Vagina (tissue), 2 donors: ENCODE results near the gene RASSF1. TPM values are rescaled to one million over a fixed set of nuclear protein-coding genes. Genes with fewer than 3 reads are reported as not detected.
"Not testable (repeated sequence)": the region's sequence is repeated elsewhere in the genome, so short reads cannot be mapped to it uniquely, and the experiment has no call there.

Source experiments
- DNase-seq, 2 donors: peaks; one replicate each; pipeline ENCODE4 v3.0.0-alpha.2; 2017; ENCODE audit errors: extremely low spot score in 2 of 2
- H3K27ac ChIP-seq: fragments of 200-600 bp; sonication (generic); one replicate; pipeline ENCODE4 v1.5.1; 2019
- H3K27me3 ChIP-seq: fragments of 200-600 bp; sonication (generic); one replicate; pipeline ENCODE4 v1.5.1; 2019
- H3K36me3 ChIP-seq, 2 donors: fragments of 200-600 bp; sonication (generic); one replicate each; pipeline ENCODE4 v1.5.1; 2017 to 2019
- H3K4me1 ChIP-seq: fragments of 200-600 bp; sonication (generic); one replicate; pipeline ENCODE4 v1.5.1; 2019
- H3K4me3 ChIP-seq, 2 donors: fragments of 200-600 bp; sonication (generic); 1 replicate in 1 of 2; 2 replicates in 1 of 2; pipeline ENCODE4 v1.5.1; 2016 to 2019
- H3K9me3 ChIP-seq: fragments of 200-600 bp; sonication (generic); one replicate; pipeline ENCODE4 v1.5.1; 2019
- CTCF ChIP-seq, 3 experiments: fragments of 450-650 bp in 2 of 3; fragments of 200-600 bp in 1 of 3; sonication (generic) in 1 of 3; IDR thresholded peaks; one replicate each; pipeline ENCODE4 v1.5.1; 2017 to 2019; ENCODE audit warnings: antibody characterized with exemption in 3 of 3, mild to moderate bottlenecking in 2 of 3, moderate library complexity in 2 of 3
- POLR2A ChIP-seq, 2 donors: fragments of 450-650 bp; IDR thresholded peaks; one replicate each; pipeline ENCODE4 v1.6.1; 2017; ENCODE audit warnings: antibody characterized with exemption in 2 of 2, mild to moderate bottlenecking in 2 of 2, moderate library complexity in 2 of 2
- POLR2AphosphoS5 ChIP-seq, 2 donors: sonication (generic); formaldehyde crosslinking; IDR thresholded peaks; one replicate each; pipeline ENCODE4 v1.9.0; 2017; ENCODE audit warnings: antibody characterized with exemption in 2 of 2, mild to moderate bottlenecking in 2 of 2, low read depth in 1 of 2; ENCODE audit not compliant: insufficient read depth in 1 of 2
- intact Hi-C: fragments of 100-400 bp; cut with DNase I; formaldehyde crosslinking; loops from one replicate; pipeline ENCODE4 v1.15.1; 2023
- total RNA-seq: library from RNA; depleted of rRNA; stranded (reverse); fragments of >200 nt; gene quantifications from one replicate; pipeline ENCODE4 v1.2.3, GENCODE V29; 2016

The RASSF1 gene
- total RNA-seq, 1 donor from 2014 or later: 69.0 TPM

- no peak for DNase-seq
- Histone ChIP-seq H3K4me3 (no peak overlapping the region), H3K27me3 (no peaks in the 10 kb centered on the region), H3K9me3 (no peaks in the 10 kb centered on the region), H3K4me1 (peaks cover 27% of the 10 kb centered on the region), H3K36me3 (peaks cover 0 to 41% of the 10 kb centered on the region in 2 donors), H3K27ac (no peak overlapping the region)
- intact Hi-C loops: no loop called here
- TF ChIP-seq POLR2A (IDR thresholded peaks at IDR 0.05): no peak
- no peak for TF ChIP-seq POLR2AphosphoS5 (IDR thresholded peaks at IDR 0.05; ENCODE audit: insufficient read depth in 1 of 2, low read depth in 1 of 2)
- no peak for TF ChIP-seq CTCF (IDR thresholded peaks at IDR 0.05)
Measured at GRCh38 chr3:50288387-50289007, 52.1 kb downstream of the RASSF1 start.

GRCh38 chr3:50287262-50287661, 53.4 kb downstream of the RASSF1 start:
- H3K36me3 ChIP-seq: peaks cover 0 to 41% of the 10 kb centered on the region in 2 donors
- no peaks in the 10 kb centered on the region for H3K27me3 ChIP-seq
- H3K4me3 ChIP-seq: no peak overlapping the region
- H3K4me1 ChIP-seq: peaks cover 17% of the 10 kb centered on the region
- intact Hi-C loops: no loop called here
- no peak for DNase-seq
- TF ChIP-seq CTCF (IDR thresholded peaks at IDR 0.05): no peak
- no peak for TF ChIP-seq POLR2AphosphoS5 (IDR thresholded peaks at IDR 0.05; ENCODE audit: insufficient read depth in 1 of 2, low read depth in 1 of 2)
- no peak for TF ChIP-seq POLR2A (IDR thresholded peaks at IDR 0.05)
- no peak overlapping the region for H3K27ac ChIP-seq
- no peaks in the 10 kb centered on the region for H3K9me3 ChIP-seq

GRCh38 chr3:50286322-50287227, 54.1 kb downstream of the RASSF1 start:
- DNase-seq: no peak
- no peak for TF ChIP-seq POLR2A (IDR thresholded peaks at IDR 0.05)
- TF ChIP-seq CTCF (IDR thresholded peaks at IDR 0.05): no peak
- no peak for TF ChIP-seq POLR2AphosphoS5 (IDR thresholded peaks at IDR 0.05; ENCODE audit: insufficient read depth in 1 of 2, low read depth in 1 of 2)
- intact Hi-C loops: no loop called here
- H3K4me1 ChIP-seq: peaks cover 14% of the 10 kb centered on the region
- H3K9me3 ChIP-seq: no peaks in the 10 kb centered on the region
- H3K27ac ChIP-seq: no peak overlapping the region
- H3K4me3 ChIP-seq: no peak overlapping the region
- H3K27me3 ChIP-seq: no peaks in the 10 kb centered on the region
- H3K36me3 ChIP-seq: peaks cover 0 to 41% of the 10 kb centered on the region in 2 donors

GRCh38 chr3:50284121-50284520, 56.5 kb downstream of the RASSF1 start:
- H3K9me3 ChIP-seq, H3K27ac ChIP-seq, H3K4me3 ChIP-seq, H3K27me3 ChIP-seq, intact Hi-C loops, H3K4me1 ChIP-seq, DNase-seq: not testable (repeated sequence)
- H3K36me3 ChIP-seq: peaks cover 0 to 28% of the 10 kb centered on the region in 2 donors

Other genes starting within 250 kb of the RASSF1 start
- gene SEMA3F, start 185.5 kb downstream of the RASSF1 start, total RNA-seq: 78.1 TPM
- gene GNAT1, start 149.2 kb downstream of the RASSF1 start, total RNA-seq: not detected
- gene SLC38A3, start 135.6 kb downstream of the RASSF1 start, total RNA-seq: 2.0 TPM
- 244 TPM for gene GNAI2, start 104.6 kb downstream of the RASSF1 start, total RNA-seq
- gene SEMA3B, start 71.7 kb downstream of the RASSF1 start, total RNA-seq: 32.9 TPM
- not detected for gene LSMEM2, start 61.7 kb downstream of the RASSF1 start, total RNA-seq
- gene IFRD2, start 48.4 kb downstream of the RASSF1 start, total RNA-seq: 37.3 TPM
- 8.1 TPM for gene HYAL3, start 41.4 kb downstream of the RASSF1 start, total RNA-seq
- gene NAA80, start 41.4 kb downstream of the RASSF1 start, total RNA-seq: 10.1 TPM
- gene HYAL1, start 37.3 kb downstream of the RASSF1 start, total RNA-seq: 17.7 TPM
- 173 TPM for gene HYAL2, start 18.1 kb downstream of the RASSF1 start, total RNA-seq
- gene TUSC2, start 12.6 kb downstream of the RASSF1 start, total RNA-seq: 11.8 TPM
- 0.74 TPM for gene ZMYND10, start 4.9 kb upstream of the RASSF1 start, total RNA-seq
- gene NPRL2, start 9.9 kb upstream of the RASSF1 start, total RNA-seq: 17.2 TPM
- 11.5 TPM for gene CYB561D2, start 10.0 kb upstream of the RASSF1 start, total RNA-seq
- 51.1 TPM for gene TMEM115, start 18.7 kb upstream of the RASSF1 start, total RNA-seq
- 2.5 TPM for gene CACNA2D2, start 162.8 kb upstream of the RASSF1 start, total RNA-seq
- 10.8 TPM for gene C3orf18, start 226.9 kb upstream of the RASSF1 start, total RNA-seq
- 3.4 TPM for gene HEMK1, start 228.7 kb upstream of the RASSF1 start, total RNA-seq